Sigmoid colon (tissue), 4 donors: ENCODE results near the gene AQP6.

Experiments
- CTCF ChIP-seq, 4 experiments: fragments of 450-650 bp in 3 of 4; fragments of 200-600 bp in 1 of 4; IDR thresholded peaks; one replicate each; pipeline ENCODE4 v1.5.1; 2016 to 2019; ENCODE audit warnings: antibody characterized with exemption in 4 of 4, mild to moderate bottlenecking in 3 of 4, moderate library complexity in 2 of 4
- EP300 ChIP-seq, 4 donors: sonication (generic); formaldehyde crosslinking; IDR thresholded peaks; one replicate each; pipeline ENCODE4 v1.6.1; 2017; ENCODE audit warnings: antibody characterized with exemption in 4 of 4
- POLR2A ChIP-seq, 2 donors: fragments of 450-650 bp; IDR thresholded peaks; one replicate each; pipeline ENCODE4 v1.6.1; 2016; ENCODE audit warnings: antibody characterized with exemption in 2 of 2, mild to moderate bottlenecking in 2 of 2, moderate library complexity in 2 of 2

GRCh38 chr12:49930515-49931288 is 42.0 kb upstream of the AQP6 start:
- TF ChIP-seq CTCF (IDR thresholded peaks at IDR 0.05) (no peak), POLR2A (IDR thresholded peaks at IDR 0.05) (no peak), EP300 (IDR thresholded peaks at IDR 0.05) (no peak)
